Peyer's patch (tissue), 4 donors: Measurements from ENCODE around the gene PVALEF. TPM values are rescaled to one million over a fixed set of nuclear protein-coding genes. Genes with fewer than 3 reads are reported as not detected.
"Not testable (repeated sequence)": the region's sequence is repeated elsewhere in the genome, so short reads cannot be mapped to it uniquely, and the experiment has no call there.

ENCODE experiments used
- DNase-seq, 3 donors: peaks; one replicate each; pipeline ENCODE4 v3.0.0-alpha.2; 2017 to 2019
- H3K27ac ChIP-seq, 4 donors: fragments of 200-600 bp; sonication (generic); one replicate each; pipeline ENCODE4 v1.5.1; 2016 to 2019
- H3K27me3 ChIP-seq, 2 donors: fragments of 200-600 bp; sonication (generic); one replicate each; pipeline ENCODE4 v1.5.1; 2019
- H3K36me3 ChIP-seq, 3 donors: fragments of 200-600 bp; sonication (generic); one replicate each; pipeline ENCODE4 v1.5.1; 2016 to 2019
- H3K4me1 ChIP-seq, 4 donors: fragments of 200-600 bp; sonication (generic); one replicate each; pipeline ENCODE4 v1.5.1; 2016 to 2019
- H3K4me3 ChIP-seq, 4 donors: fragments of 200-600 bp; sonication (generic); 1 replicate in 3 of 4; 2 replicates in 1 of 4; pipeline ENCODE4 v1.5.1; 2016 to 2019; ENCODE audit warnings: mild to moderate bottlenecking in 1 of 4
- H3K9me3 ChIP-seq, 4 donors: fragments of 200-600 bp; sonication (generic); one replicate each; pipeline ENCODE4 v1.5.1; 2016 to 2019; ENCODE audit warnings: mild to moderate bottlenecking in 1 of 4
- POLR2A ChIP-seq, 2 donors: fragments of 450-650 bp; IDR thresholded peaks; one replicate each; pipeline ENCODE4 v1.5.1; 2017; ENCODE audit warnings: antibody characterized with exemption in 2 of 2, mild to moderate bottlenecking in 2 of 2, moderate library complexity in 2 of 2
- total RNA-seq, 4 donors: library from RNA; depleted of rRNA; stranded (reverse); fragments of >200 nt; gene quantifications; one replicate each; pipeline ENCODE4 v1.1.0, GENCODE V29; 2016
- TF ChIP-seq, protein P1 (sequence below), 6 experiments: fragments of 450-650 bp in 4 of 6; fragments of 200-600 bp in 2 of 6; sonication (generic) in 1 of 6; IDR thresholded peaks; one replicate each; pipeline ENCODE4 v1.5.1; 2017 to 2019; ENCODE audit warnings: antibody characterized with exemption in 6 of 6, mild to moderate bottlenecking in 3 of 6, moderate library complexity in 1 of 6

Gene PVALEF
- total RNA-seq, 4 donors from 2014 or later, result not detected

DNA sequence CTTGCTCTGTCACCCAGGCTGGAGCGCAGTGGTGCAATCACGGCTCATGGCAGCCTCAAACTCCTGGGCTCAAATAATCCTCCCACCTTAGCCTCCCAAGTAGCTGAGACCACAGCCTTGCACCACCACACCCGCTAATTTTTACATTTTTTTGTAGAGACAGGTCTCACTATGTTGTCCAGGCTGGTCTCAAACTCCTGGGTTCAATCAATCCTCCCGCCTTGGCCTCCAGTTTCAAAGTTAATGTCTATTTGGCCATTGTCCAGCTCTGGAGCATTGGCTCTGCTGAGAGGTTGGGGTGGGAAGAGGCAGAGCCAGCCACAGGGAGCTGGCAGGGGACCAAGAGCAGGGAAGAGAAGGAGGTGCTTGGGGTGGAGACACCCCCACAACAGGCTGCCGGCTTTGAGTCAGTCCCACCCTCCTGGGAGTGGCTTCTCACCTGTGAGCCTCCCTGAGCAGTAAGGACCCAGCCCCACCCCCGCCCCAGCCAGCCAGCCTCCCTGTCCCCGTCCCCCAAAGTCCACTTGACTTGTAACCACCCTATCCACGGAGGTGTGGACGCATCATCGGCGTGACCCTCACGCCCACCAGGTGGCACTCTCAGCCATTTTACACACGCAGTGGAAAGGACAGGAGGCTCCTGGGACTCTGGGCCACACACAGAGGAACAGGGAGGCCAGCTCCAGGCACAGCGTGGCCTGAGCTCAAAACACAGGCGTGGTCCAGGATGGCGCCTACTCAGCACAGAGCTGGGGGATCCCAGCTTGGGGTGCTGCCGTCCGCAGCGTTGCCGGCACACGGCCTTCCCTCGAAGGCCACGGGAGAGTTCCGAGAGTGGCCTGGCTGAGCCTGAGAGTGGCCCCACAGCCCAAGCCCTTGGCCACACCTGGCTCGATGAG is 22.8 kb upstream of the PVALEF start:
- Histone ChIP-seq H3K36me3 (no peaks in the 10 kb centered on the region), H3K9me3 (no peaks in the 10 kb centered on the region), H3K27me3 (no peaks in the 10 kb centered on the region), H3K4me3 (no peak overlapping the region), H3K27ac (no peak overlapping the region), H3K4me1 (peaks cover 0 to 13% (median 0%) of the 10 kb centered on the region in 4 donors)
- DNase-seq, result peak; percentile 59 to 91 (median 89)
- no peak for TF ChIP-seq POLR2A (IDR thresholded peaks at IDR 0.05)
- TF ChIP-seq, protein P1, sequence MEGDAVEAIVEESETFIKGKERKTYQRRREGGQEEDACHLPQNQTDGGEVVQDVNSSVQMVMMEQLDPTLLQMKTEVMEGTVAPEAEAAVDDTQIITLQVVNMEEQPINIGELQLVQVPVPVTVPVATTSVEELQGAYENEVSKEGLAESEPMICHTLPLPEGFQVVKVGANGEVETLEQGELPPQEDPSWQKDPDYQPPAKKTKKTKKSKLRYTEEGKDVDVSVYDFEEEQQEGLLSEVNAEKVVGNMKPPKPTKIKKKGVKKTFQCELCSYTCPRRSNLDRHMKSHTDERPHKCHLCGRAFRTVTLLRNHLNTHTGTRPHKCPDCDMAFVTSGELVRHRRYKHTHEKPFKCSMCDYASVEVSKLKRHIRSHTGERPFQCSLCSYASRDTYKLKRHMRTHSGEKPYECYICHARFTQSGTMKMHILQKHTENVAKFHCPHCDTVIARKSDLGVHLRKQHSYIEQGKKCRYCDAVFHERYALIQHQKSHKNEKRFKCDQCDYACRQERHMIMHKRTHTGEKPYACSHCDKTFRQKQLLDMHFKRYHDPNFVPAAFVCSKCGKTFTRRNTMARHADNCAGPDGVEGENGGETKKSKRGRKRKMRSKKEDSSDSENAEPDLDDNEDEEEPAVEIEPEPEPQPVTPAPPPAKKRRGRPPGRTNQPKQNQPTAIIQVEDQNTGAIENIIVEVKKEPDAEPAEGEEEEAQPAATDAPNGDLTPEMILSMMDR (IDR thresholded peaks at IDR 0.05), result peak in 5 of 6 experiments; percentile 45 to 77 (median 67)

DNA sequence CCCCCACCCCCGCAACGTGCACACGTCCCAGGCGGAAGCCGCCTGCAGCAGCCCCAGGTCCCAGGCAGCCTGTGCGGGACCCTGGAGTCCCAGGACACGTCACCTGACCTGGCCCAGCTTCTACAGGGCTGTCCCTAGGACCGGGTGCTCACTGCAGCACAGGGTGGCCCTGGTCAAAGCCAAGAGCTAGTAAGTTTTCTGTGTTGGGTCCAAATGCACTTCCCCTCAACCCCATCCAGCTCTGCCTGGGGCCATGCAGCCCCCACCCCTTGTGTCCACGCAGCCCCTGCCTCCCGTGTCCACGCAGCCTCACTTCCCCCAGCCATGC is 22.1 kb upstream of the PVALEF start:
- Histone ChIP-seq H3K4me3 (no peak overlapping the region), H3K27ac (no peak overlapping the region), H3K4me1 (peaks cover 0 to 13% (median 0%) of the 10 kb centered on the region in 4 donors), H3K27me3 (no peaks in the 10 kb centered on the region), H3K36me3 (no peaks in the 10 kb centered on the region), H3K9me3 (no peaks in the 10 kb centered on the region)
- DNase-seq, result no peak
- TF ChIP-seq, protein P1 (IDR thresholded peaks at IDR 0.05), result no peak
- no peak for TF ChIP-seq POLR2A (IDR thresholded peaks at IDR 0.05)

DNA sequence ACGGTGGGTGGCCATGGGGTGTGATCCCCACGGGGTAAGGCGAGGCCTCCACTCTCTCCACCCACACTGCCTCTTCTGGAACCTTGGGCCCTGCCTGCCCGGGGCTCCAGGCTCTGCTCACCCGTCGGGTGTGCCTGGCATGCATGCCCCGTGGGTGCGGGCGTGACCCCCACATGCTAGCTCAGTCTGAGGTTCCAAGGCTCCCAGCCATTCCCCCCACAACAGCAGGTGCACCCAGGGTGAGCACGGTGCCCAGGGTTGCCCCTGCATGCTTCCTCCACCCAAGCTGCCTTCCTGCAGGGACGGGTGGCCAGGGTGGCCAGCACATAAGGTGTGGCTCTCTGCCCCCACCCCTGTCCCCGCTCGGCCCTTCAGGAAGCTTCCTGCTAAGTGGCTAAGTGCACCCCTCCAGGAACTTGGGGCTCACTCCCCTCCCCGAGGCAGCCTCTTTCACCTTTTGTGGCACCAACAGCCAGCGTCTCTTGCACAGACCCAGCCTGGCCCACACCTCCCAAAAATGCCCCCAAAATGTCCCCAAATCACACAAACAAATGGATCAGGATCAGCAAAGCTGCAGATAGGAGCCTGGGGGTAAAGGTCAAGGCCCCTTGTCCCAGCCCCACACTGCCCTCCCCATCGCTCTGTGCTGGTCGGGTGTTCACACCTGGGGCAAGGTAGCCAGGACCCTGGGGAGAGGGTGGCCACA is 21.4 kb upstream of the PVALEF start:
- Histone ChIP-seq H3K9me3 (no peaks in the 10 kb centered on the region), H3K27ac (no peak overlapping the region), H3K4me3 (no peak overlapping the region), H3K36me3 (no peaks in the 10 kb centered on the region), H3K4me1 (peaks cover 0 to 13% (median 0%) of the 10 kb centered on the region in 4 donors), H3K27me3 (no peaks in the 10 kb centered on the region)
- no peak for DNase-seq
- TF ChIP-seq, protein P1 (IDR thresholded peaks at IDR 0.05), result no peak
- no peak for TF ChIP-seq POLR2A (IDR thresholded peaks at IDR 0.05)

DNA sequence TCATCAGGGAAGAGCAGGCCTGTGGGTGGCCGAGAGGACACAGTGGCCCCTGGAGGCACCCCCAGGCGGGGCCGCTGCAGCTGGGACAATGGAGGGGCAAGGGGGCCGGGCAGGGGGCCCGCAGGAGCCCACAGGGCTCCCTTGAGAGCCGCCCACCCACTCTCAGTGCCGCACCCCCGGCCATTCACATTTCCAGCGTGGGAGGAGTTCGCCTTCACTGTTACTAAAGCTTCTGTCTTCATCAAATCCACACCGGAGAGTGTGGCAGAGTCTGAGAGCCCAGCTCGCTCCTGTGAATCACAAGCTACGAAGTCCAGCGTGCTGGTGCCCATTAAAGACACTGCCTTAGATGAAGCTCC is 20.9 kb upstream of the PVALEF start:
- TF ChIP-seq POLR2A (IDR thresholded peaks at IDR 0.05), result no peak
- TF ChIP-seq, protein P1 (IDR thresholded peaks at IDR 0.05), result no peak
- H3K4me1 ChIP-seq, result peaks cover 0 to 13% (median 0%) of the 10 kb centered on the region in 4 donors
- H3K27ac ChIP-seq, result no peak overlapping the region
- DNase-seq, result no peak
- no peaks in the 10 kb centered on the region for H3K36me3 ChIP-seq
- no peak overlapping the region for H3K4me3 ChIP-seq
- H3K9me3 ChIP-seq, result no peaks in the 10 kb centered on the region
- no peaks in the 10 kb centered on the region for H3K27me3 ChIP-seq

DNA sequence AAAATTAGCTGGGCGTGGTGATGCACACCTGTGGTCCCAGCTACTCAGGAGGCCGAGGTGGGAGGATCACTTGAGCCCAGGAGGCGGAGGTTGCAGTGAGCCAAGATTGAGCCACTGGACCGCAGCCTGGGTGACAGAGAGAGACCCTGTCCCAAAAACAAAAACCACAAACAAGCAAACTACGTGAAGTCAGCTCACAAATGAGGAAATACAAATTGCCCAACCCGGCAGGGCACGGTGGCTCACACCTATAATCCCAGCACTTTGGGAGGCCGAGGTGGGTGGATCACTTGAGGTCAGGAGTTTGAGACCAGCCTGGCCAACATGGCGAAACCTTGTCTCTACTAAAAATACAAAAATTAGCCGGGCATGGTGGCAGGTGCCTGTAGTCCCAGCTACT is 19.1 kb upstream of the PVALEF start:
- not testable (repeated sequence) for H3K27me3 ChIP-seq, DNase-seq, H3K27ac ChIP-seq, H3K9me3 ChIP-seq, H3K36me3 ChIP-seq, H3K4me3 ChIP-seq
- peaks cover 0 to 13% (median 0%) of the 10 kb centered on the region in 4 donors for H3K4me1 ChIP-seq

DNA sequence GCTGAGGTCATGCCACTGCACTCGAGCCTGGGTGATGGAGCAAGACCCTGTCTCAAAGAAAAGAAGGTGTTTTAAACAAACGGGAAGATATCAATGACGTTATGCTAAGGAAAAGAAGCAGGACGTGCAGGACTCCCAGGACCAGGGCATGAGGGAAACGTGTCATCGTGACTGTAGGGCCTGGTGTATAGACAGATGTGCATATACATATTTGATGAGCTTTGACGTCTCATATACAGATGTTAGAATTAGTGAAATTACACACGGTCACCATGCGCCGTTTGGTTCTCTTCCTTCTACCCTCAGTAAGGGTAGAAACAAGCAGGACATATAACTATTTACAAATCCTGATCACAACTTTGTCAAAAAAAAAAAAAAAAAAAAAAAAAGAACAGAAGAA is 17.6 kb upstream of the PVALEF start:
- no peak overlapping the region for H3K27ac ChIP-seq
- H3K4me1 ChIP-seq, result peaks cover 0 to 5% (median 0%) of the 10 kb centered on the region in 4 donors
- TF ChIP-seq, protein P1 (IDR thresholded peaks at IDR 0.05), result no peak
- no peak for TF ChIP-seq POLR2A (IDR thresholded peaks at IDR 0.05)
- no peaks in the 10 kb centered on the region for H3K9me3 ChIP-seq
- no peak overlapping the region for H3K4me3 ChIP-seq
- H3K27me3 ChIP-seq, result no peaks in the 10 kb centered on the region
- H3K36me3 ChIP-seq, result no peaks in the 10 kb centered on the region
- no peak for DNase-seq
